Measurements from ENCODE around the gene MXRA8.

MXRA8 gene

DNA sequence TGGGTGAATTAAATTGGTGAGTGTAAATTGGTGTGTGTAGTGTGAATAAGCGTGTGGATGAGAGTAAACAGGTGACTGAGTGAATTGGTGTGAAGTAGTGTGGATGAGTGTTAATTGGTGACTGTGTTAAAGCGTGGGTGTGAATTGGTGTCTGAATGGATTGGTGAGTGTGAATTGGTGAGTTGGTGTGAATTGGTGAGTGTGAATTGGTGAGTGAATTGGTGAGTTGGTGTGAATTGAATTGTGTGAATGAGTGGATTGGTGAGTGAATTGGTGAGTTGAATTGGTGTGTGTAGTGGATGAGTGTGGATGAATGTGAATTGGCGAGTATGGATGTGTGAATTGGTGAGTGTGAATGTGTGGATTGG lies 8.3 kb upstream of the MXRA8 start:
- no peak overlapping the region for H4K8ac ChIP-seq (ENCODE audit: low read length)
- no peak overlapping the region for H2AFZ ChIP-seq (ENCODE audit: low read depth, low read length)
- peaks cover 13% of the 10 kb centered on the region for H3K4me1 ChIP-seq (ENCODE audit: control insufficient read depth, insufficient read depth, low read depth, low read length)
- H3K23ac ChIP-seq (ENCODE audit: low read length in 2 of 2), result no peak overlapping the region
- H3K79me1 ChIP-seq (replicated peaks; ENCODE audit: low read length, poor library complexity, severe bottlenecking), result peaks cover 3% of the 10 kb centered on the region
- WGBS, result 98% methylated on average over 3 of the region's 3 CpGs
- no peak overlapping the region for H2AK5ac ChIP-seq (ENCODE audit: low read length, severe bottlenecking)
- H2BK5ac ChIP-seq (ENCODE audit: low read depth, low read length, poor library complexity, severe bottlenecking), result no peak overlapping the region
- H3K4me3 ChIP-seq (ENCODE audit: insufficient read depth in 1 of 2, low read depth in 1 of 2, low read length in 2 of 2), result no peak overlapping the region
- H3K9ac ChIP-seq (ENCODE audit: low read length), result no peak overlapping the region
- H3K27ac ChIP-seq (ENCODE audit: low read length, poor library complexity, severe bottlenecking), result no peak overlapping the region
- H3K27me3 ChIP-seq (ENCODE audit: control insufficient read depth in 1 of 2, insufficient read depth in 1 of 2, low read length in 2 of 2), result no peaks in the 10 kb centered on the region
- no peak overlapping the region for H3K14ac ChIP-seq (ENCODE audit: low read length in 2 of 2)
- H3K4me2 ChIP-seq (ENCODE audit: low read length, poor library complexity, severe bottlenecking), result no peak overlapping the region
- H2BK12ac ChIP-seq (ENCODE audit: low read length in 2 of 2), result no peak overlapping the region
- no peak overlapping the region for H3K4ac ChIP-seq (ENCODE audit: low read depth in 1 of 2, low read length in 2 of 2)
- peak; percentile 11 for DNase-seq
- no peak overlapping the region for H2BK120ac ChIP-seq (ENCODE audit: low read depth, low read length)
- peaks cover 0 to 12% of the 10 kb centered on the region in 2 experiments for H3K36me3 ChIP-seq (ENCODE audit: control insufficient read depth in 1 of 2, insufficient read depth in 2 of 2, low read depth in 1 of 2, low read length in 2 of 2)
- H2BK15ac ChIP-seq (ENCODE audit: low read depth, poor library complexity, severe bottlenecking), result no peak overlapping the region
- H3K9me3 ChIP-seq (ENCODE audit: control insufficient read depth, low read length), result no peaks in the 10 kb centered on the region
- no peak overlapping the region for H3K18ac ChIP-seq (ENCODE audit: low read depth in 1 of 2, low read length in 2 of 2)
- H4K91ac ChIP-seq (ENCODE audit: low read length), result no peak overlapping the region

DNA sequence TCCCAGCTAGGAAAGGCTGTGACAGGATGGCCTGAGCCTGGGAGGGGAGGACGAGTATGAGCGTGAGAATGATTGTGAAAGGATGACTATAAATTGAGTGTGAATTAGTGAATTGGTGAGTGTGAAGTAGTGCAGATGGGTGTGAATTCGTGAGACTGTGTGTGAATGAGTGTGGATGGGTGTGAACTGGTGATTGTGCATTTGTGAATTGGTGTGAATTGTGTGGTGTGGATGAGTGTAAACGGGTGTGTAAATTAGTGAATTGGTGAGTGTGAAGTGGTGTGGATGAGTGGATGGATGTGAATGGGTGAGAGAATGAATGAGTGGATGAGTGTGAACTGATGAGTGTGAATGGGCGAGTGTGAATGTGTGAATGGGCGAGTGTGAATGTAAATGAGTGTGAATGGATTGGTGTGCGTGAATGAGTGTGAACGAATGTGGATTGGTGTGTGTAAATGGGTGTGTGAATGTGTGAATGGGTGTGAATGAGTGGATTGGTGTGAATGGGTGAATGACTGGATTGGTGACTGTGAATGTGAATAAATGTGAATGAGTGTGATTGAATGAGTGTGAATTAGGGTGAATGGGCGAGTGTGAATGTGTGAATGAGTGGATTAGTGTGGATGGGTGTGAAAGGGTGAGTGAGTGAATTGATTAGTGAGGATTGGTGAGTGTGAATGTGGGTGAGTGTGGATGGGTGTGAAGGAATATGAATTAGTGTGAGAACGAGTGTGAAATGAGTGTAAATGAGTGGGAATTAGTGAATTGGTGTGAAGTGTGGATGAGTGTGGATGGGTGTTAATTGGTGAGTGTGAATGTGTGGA lies 7.7 kb upstream of the MXRA8 start:
- 84% methylated on average over 10 of the region's 10 CpGs for WGBS

DNA sequence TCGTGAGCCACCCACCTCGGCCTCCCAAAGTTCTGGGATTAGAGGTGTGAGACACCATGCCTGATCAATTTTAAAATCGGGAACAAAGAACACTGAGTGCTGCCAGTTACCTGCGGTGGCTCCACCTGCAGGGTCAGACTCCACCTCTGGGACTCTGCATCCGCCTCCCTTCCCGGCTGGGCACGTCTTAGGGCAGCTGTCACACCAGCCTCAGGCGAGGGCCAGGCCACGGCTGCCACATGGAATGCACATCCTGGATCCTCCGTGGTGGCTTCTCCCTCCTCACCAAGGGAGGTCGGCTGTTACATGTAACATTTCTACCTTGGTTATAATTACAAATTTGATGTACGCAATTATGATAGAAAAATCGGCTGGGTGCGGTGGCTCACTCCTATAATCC lies 5.9 kb upstream of the MXRA8 start:
- H3K27ac ChIP-seq (ENCODE audit: low read length, poor library complexity, severe bottlenecking), result no peak overlapping the region
- no peak overlapping the region for H3K9ac ChIP-seq (ENCODE audit: low read length)
- H3K14ac ChIP-seq (ENCODE audit: low read length in 2 of 2), result no peak overlapping the region
- no peak overlapping the region for H2BK5ac ChIP-seq (ENCODE audit: low read depth, low read length, poor library complexity, severe bottlenecking)
- no peak overlapping the region for H3K4me3 ChIP-seq (ENCODE audit: insufficient read depth in 1 of 2, low read depth in 1 of 2, low read length in 2 of 2)
- DNase-seq, result no peak
- H2AK5ac ChIP-seq (ENCODE audit: low read length, severe bottlenecking), result no peak overlapping the region
- H3K36me3 ChIP-seq (ENCODE audit: control insufficient read depth in 1 of 2, insufficient read depth in 2 of 2, low read depth in 1 of 2, low read length in 2 of 2), result no peaks in the 10 kb centered on the region
- no peak overlapping the region for H2BK12ac ChIP-seq (ENCODE audit: low read length in 2 of 2)
- no peaks in the 10 kb centered on the region for H3K79me1 ChIP-seq (replicated peaks; ENCODE audit: low read length, poor library complexity, severe bottlenecking)
- no peak overlapping the region for H4K91ac ChIP-seq (ENCODE audit: low read length)
- H2BK120ac ChIP-seq (ENCODE audit: low read depth, low read length), result no peak overlapping the region
- peak overlapping the region; percentile 73 for H2BK15ac ChIP-seq (ENCODE audit: low read depth, poor library complexity, severe bottlenecking)
- peaks cover 26% of the 10 kb centered on the region for H3K4me1 ChIP-seq (ENCODE audit: control insufficient read depth, insufficient read depth, low read depth, low read length)
- no peak overlapping the region for H4K8ac ChIP-seq (ENCODE audit: low read length)
- no peak overlapping the region for H3K18ac ChIP-seq (ENCODE audit: low read depth in 1 of 2, low read length in 2 of 2)
- H2AFZ ChIP-seq (ENCODE audit: low read depth, low read length), result no peak overlapping the region
- WGBS, result 87% methylated on average over 12 of the region's 14 CpGs
- no peak overlapping the region for H3K4ac ChIP-seq (ENCODE audit: low read depth in 1 of 2, low read length in 2 of 2)
- H3K9me3 ChIP-seq (ENCODE audit: control insufficient read depth, low read length), result no peaks in the 10 kb centered on the region
- no peak overlapping the region for H3K4me2 ChIP-seq (ENCODE audit: low read length, poor library complexity, severe bottlenecking)
- H3K23ac ChIP-seq (ENCODE audit: low read length in 2 of 2), result no peak overlapping the region
- H3K27me3 ChIP-seq (ENCODE audit: control insufficient read depth in 1 of 2, insufficient read depth in 1 of 2, low read length in 2 of 2), result no peaks in the 10 kb centered on the region

More for the DNA sequence above, 7.7 kb upstream of the MXRA8 start:
- Histone ChIP-seq H3K4me1 (ENCODE audit: control insufficient read depth, insufficient read depth, low read depth, low read length) (peaks cover 13% of the 10 kb centered on the region), H3K14ac (ENCODE audit: low read length in 2 of 2) (no peak overlapping the region), H2AFZ (ENCODE audit: low read depth, low read length) (no peak overlapping the region), H3K9ac (ENCODE audit: low read length) (no peak overlapping the region), H2BK15ac (ENCODE audit: low read depth, poor library complexity, severe bottlenecking) (no peak overlapping the region), H2BK12ac (ENCODE audit: low read length in 2 of 2) (peak overlapping the region in 1 of 2 experiments; percentile 93), H3K18ac (ENCODE audit: low read depth in 1 of 2, low read length in 2 of 2) (no peak overlapping the region), H3K79me1 (replicated peaks; ENCODE audit: low read length, poor library complexity, severe bottlenecking) (peaks cover 1% of the 10 kb centered on the region), H3K27me3 (ENCODE audit: control insufficient read depth in 1 of 2, insufficient read depth in 1 of 2, low read length in 2 of 2) (no peaks in the 10 kb centered on the region), H2BK5ac (ENCODE audit: low read depth, low read length, poor library complexity, severe bottlenecking) (no peak overlapping the region), H3K4me3 (ENCODE audit: insufficient read depth in 1 of 2, low read depth in 1 of 2, low read length in 2 of 2) (no peak overlapping the region), H3K36me3 (ENCODE audit: control insufficient read depth in 1 of 2, insufficient read depth in 2 of 2, low read depth in 1 of 2, low read length in 2 of 2) (peaks cover 0 to 6% of the 10 kb centered on the region in 2 experiments), H3K27ac (ENCODE audit: low read length, poor library complexity, severe bottlenecking) (no peak overlapping the region), H3K4me2 (ENCODE audit: low read length, poor library complexity, severe bottlenecking) (no peak overlapping the region), H4K8ac (ENCODE audit: low read length) (no peak overlapping the region), H3K9me3 (ENCODE audit: control insufficient read depth, low read length) (no peaks in the 10 kb centered on the region), H3K23ac (ENCODE audit: low read length in 2 of 2) (no peak overlapping the region), H2BK120ac (ENCODE audit: low read depth, low read length) (no peak overlapping the region), H4K91ac (ENCODE audit: low read length) (peak overlapping the region; percentile 66), H2AK5ac (ENCODE audit: low read length, severe bottlenecking) (no peak overlapping the region), H3K4ac (ENCODE audit: low read depth in 1 of 2, low read length in 2 of 2) (no peak overlapping the region)
- no peak for DNase-seq

DNA sequence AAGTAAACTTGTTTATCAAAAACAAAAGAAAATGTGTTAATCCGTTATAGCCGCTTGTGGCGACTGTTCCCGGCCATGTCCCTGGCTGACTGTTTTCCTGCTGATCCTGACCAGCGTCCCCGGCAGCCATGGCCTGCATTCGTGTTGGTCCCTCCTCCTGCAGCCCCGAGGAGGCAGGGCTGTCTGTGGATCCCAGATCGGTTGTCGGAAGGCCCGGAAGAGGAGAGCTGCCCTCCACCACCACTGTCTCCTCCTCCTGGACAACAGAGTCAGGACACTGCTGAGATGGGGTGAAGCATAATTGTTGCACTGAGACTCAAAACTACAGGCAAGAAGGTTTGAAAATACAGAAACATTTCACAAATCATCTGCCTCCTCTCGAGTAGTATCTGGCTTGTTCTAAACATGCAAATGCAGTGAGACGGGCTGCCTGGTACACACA lies 3.6 kb upstream of the MXRA8 start:
- no peak overlapping the region for H4K91ac ChIP-seq (ENCODE audit: low read length)
- 21% methylated on average over 11 of the region's 13 CpGs for WGBS
- H3K9me3 ChIP-seq (ENCODE audit: control insufficient read depth, low read length), result no peaks in the 10 kb centered on the region
- H3K79me1 ChIP-seq (replicated peaks; ENCODE audit: low read length, poor library complexity, severe bottlenecking), result no peaks in the 10 kb centered on the region
- peak overlapping the region; percentile 91 for H3K9ac ChIP-seq (ENCODE audit: low read length)
- no peak overlapping the region for H2AK5ac ChIP-seq (ENCODE audit: low read length, severe bottlenecking)
- H2AFZ ChIP-seq (ENCODE audit: low read depth, low read length), result no peak overlapping the region
- peak overlapping the region in 1 of 2 experiments; percentile 62 for H3K4me3 ChIP-seq (ENCODE audit: insufficient read depth in 1 of 2, low read depth in 1 of 2, low read length in 2 of 2)
- no peak overlapping the region for H2BK5ac ChIP-seq (ENCODE audit: low read depth, low read length, poor library complexity, severe bottlenecking)
- H2BK15ac ChIP-seq (ENCODE audit: low read depth, poor library complexity, severe bottlenecking), result peak overlapping the region; percentile 71
- H3K14ac ChIP-seq (ENCODE audit: low read length in 2 of 2), result no peak overlapping the region
- H3K27ac ChIP-seq (ENCODE audit: low read length, poor library complexity, severe bottlenecking), result peak overlapping the region; percentile 64
- no peak overlapping the region for H3K4me2 ChIP-seq (ENCODE audit: low read length, poor library complexity, severe bottlenecking)
- no peaks in the 10 kb centered on the region for H3K27me3 ChIP-seq (ENCODE audit: control insufficient read depth in 1 of 2, insufficient read depth in 1 of 2, low read length in 2 of 2)
- peak; percentile 93 for DNase-seq
- H3K36me3 ChIP-seq (ENCODE audit: control insufficient read depth in 1 of 2, insufficient read depth in 2 of 2, low read depth in 1 of 2, low read length in 2 of 2), result no peaks in the 10 kb centered on the region
- H3K18ac ChIP-seq (ENCODE audit: low read depth in 1 of 2, low read length in 2 of 2), result peak overlapping the region in 1 of 2 experiments; percentile 74
- peak overlapping the region; percentile 83 for H2BK120ac ChIP-seq (ENCODE audit: low read depth, low read length)
- H3K4me1 ChIP-seq (ENCODE audit: control insufficient read depth, insufficient read depth, low read depth, low read length), result peaks cover 37% of the 10 kb centered on the region
- peak overlapping the region; percentile 79 for H4K8ac ChIP-seq (ENCODE audit: low read length)
- H2BK12ac ChIP-seq (ENCODE audit: low read length in 2 of 2), result no peak overlapping the region
- H3K4ac ChIP-seq (ENCODE audit: low read depth in 1 of 2, low read length in 2 of 2), result peak overlapping the region in 1 of 2 experiments; percentile 54
- no peak overlapping the region for H3K23ac ChIP-seq (ENCODE audit: low read length in 2 of 2)
